GM18868 (cell line): Measurements from ENCODE around the gene HNRNPR.
"Not testable (repeated sequence)": the region's sequence is repeated elsewhere in the genome, so short reads cannot be mapped to it uniquely, and the experiment has no call there.

Experiments
- ATAC-seq: cut with Tn5 transposase; IDR thresholded peaks from one replicate; pipeline ENCODE4 v1.9.1; 2021; ENCODE audit warnings: mild to moderate bottlenecking, moderate library complexity; ENCODE audit not compliant: unreplicated experiment

Gene HNRNPR

GRCh38 chr1:23344111-23344986, at the start of gene HNRNPR:
Gene HNRNPR, minus strand, starts transcription at chr1:23344284. Its CDS starts 3,276 bp downstream, at chr1:23341008.
- peak; percentile 95 for ATAC-seq

GRCh38 chr1:23393706-23394105, 49.6 kb upstream of the HNRNPR start:
- no peak for ATAC-seq

- no peak for ATAC-seq
These were observed 48.2 kb upstream of the HNRNPR start for GRCh38 chr1:23392125-23392855.

- no peak for ATAC-seq
These were observed 45.8 kb upstream of the HNRNPR start for GRCh38 chr1:23389837-23390321.

GRCh38 chr1:23387494-23387893, 43.4 kb upstream of the HNRNPR start:
- no peak for ATAC-seq

- no peak for ATAC-seq
These were observed 41.1 kb upstream of the HNRNPR start for GRCh38 chr1:23385119-23385621.

- no peak for ATAC-seq
These were observed 40.4 kb upstream of the HNRNPR start for GRCh38 chr1:23384312-23385058.

- no peak for ATAC-seq
These were observed 39.7 kb upstream of the HNRNPR start for GRCh38 chr1:23383577-23384311.

- no peak for ATAC-seq
These were observed 37.3 kb upstream of the HNRNPR start for GRCh38 chr1:23381233-23381885.

- ATAC-seq: no peak
These were observed 36.6 kb upstream of the HNRNPR start for GRCh38 chr1:23380719-23381118.

- ATAC-seq: not testable (repeated sequence)
These were observed 36.2 kb upstream of the HNRNPR start for GRCh38 chr1:23380236-23380635.

- ATAC-seq: no peak
These were observed 33.1 kb upstream of the HNRNPR start for GRCh38 chr1:23376890-23377811.

- not testable (repeated sequence) for ATAC-seq
These were observed 30.1 kb upstream of the HNRNPR start for GRCh38 chr1:23374079-23374735.

GRCh38 chr1:23371987-23372880, 28.1 kb upstream of the HNRNPR start:
- no peak for ATAC-seq

- no peak for ATAC-seq
These were observed 26.9 kb upstream of the HNRNPR start for GRCh38 chr1:23370709-23371584.

GRCh38 chr1:23370330-23370708, 26.2 kb upstream of the HNRNPR start:
- ATAC-seq: no peak
